GM12892 (cell line): ENCODE data around the gene OR4D11.

Experiments used
- POLR2A ChIP-seq: IDR thresholded peaks from 2 replicates; pipeline ENCODE4 v1.6.1; 2011; ENCODE audit warnings: low read depth, low read length, control low read depth
- POLR2AphosphoS5 ChIP-seq: IDR thresholded peaks from 2 replicates; pipeline ENCODE4 v1.6.1; 2011; ENCODE audit warnings: low read depth, low read length, control low read depth

- no peak for TF ChIP-seq POLR2AphosphoS5
- TF ChIP-seq POLR2A: no peak
Measured at GRCh38 chr11:59503276-59503675, at the start of gene OR4D11.
